ENCODE measurements around the gene KCND3.

The KCND3 gene

DNA sequence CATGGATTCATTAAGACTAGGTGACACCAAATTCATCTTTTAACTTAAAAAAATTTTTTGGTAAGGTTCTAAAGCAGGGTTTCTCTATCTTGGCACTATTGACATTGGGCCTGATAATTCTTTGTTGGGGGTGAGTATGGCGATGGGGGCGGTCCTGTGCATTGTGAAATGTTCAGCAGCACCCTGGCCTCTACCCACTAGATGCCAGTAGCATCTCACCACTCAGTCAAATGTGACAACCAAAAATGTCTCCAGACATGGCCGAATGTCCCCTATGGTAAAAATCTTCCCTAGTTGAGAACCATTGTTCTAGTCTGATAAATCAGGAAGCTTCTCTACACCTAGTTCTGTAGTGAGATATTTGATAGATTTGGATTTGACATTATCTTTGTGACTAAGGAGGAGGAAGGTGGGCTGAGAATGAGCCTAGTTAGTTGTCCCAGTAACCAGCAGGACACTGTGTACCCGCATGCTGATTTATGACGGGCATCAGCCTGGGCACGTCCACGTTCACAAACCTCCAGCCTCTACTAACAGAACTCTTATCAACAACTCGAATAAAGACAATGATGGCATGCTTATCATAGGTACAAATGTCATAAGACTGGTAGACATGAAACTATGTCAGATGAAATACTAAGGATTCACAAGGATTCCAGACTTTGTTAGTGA, 104.6 kb downstream of the KCND3 start:
- no peak overlapping the region for H3K4me3 ChIP-seq (ENCODE audit: severe bottlenecking)
- TF ChIP-seq, protein P1, sequence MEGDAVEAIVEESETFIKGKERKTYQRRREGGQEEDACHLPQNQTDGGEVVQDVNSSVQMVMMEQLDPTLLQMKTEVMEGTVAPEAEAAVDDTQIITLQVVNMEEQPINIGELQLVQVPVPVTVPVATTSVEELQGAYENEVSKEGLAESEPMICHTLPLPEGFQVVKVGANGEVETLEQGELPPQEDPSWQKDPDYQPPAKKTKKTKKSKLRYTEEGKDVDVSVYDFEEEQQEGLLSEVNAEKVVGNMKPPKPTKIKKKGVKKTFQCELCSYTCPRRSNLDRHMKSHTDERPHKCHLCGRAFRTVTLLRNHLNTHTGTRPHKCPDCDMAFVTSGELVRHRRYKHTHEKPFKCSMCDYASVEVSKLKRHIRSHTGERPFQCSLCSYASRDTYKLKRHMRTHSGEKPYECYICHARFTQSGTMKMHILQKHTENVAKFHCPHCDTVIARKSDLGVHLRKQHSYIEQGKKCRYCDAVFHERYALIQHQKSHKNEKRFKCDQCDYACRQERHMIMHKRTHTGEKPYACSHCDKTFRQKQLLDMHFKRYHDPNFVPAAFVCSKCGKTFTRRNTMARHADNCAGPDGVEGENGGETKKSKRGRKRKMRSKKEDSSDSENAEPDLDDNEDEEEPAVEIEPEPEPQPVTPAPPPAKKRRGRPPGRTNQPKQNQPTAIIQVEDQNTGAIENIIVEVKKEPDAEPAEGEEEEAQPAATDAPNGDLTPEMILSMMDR (IDR thresholded peaks at IDR 0.05; ENCODE audit: poor library complexity, severe bottlenecking), result no peak
- H3K4me1 ChIP-seq (ENCODE audit: insufficient read depth, poor library complexity, severe bottlenecking), result no peaks in the 10 kb centered on the region
- DNase-seq (ENCODE audit: low spot score), result no peak
- ATAC-seq (ENCODE audit: low read depth), result no peak
- no peak overlapping the region for H3K27ac ChIP-seq (ENCODE audit: poor library complexity, severe bottlenecking)
- peaks cover 11% of the 10 kb centered on the region for H3K27me3 ChIP-seq (ENCODE audit: insufficient read depth, poor library complexity, severe bottlenecking)
- H3K36me3 ChIP-seq (ENCODE audit: low read depth), result no peaks in the 10 kb centered on the region
- no peaks in the 10 kb centered on the region for H3K9me3 ChIP-seq (ENCODE audit: severe bottlenecking)

DNA sequence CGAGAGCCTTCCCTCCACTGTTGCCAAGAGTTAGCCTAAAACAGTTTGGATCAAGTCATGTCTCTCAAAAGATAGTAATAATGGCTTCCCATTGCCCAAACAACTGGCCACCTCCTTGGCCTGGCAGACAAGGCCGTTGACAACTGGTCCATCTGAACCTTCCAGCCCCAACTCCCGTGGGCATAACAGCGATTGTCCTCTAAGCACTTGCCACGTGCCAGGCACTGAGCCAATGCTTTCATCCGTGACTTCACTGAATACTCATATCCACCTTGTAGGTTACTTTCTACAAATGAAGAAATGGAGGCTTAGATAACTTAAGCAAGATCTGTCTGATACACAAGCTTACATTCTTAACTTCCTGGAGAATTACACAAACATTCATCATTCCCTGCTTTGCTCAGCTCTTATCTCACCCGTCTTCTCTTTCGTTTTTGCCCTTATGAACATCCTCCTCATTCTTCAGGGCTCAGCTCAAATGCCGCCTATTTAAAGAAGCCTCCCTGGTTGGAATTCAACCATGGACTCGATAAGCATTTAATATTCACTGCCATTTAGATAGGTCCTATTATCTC, 106.4 kb downstream of the KCND3 start:
- peaks cover 11% of the 10 kb centered on the region for H3K27me3 ChIP-seq (ENCODE audit: insufficient read depth, poor library complexity, severe bottlenecking)
- no peak overlapping the region for H3K27ac ChIP-seq (ENCODE audit: poor library complexity, severe bottlenecking)
- H3K4me1 ChIP-seq (ENCODE audit: insufficient read depth, poor library complexity, severe bottlenecking), result no peaks in the 10 kb centered on the region
- TF ChIP-seq, protein P1 (IDR thresholded peaks at IDR 0.05; ENCODE audit: poor library complexity, severe bottlenecking), result no peak
- no peak for ATAC-seq (ENCODE audit: low read depth)
- no peak overlapping the region for H3K4me3 ChIP-seq (ENCODE audit: severe bottlenecking)
- H3K36me3 ChIP-seq (ENCODE audit: low read depth), result no peaks in the 10 kb centered on the region
- DNase-seq (ENCODE audit: low spot score), result no peak
- no peaks in the 10 kb centered on the region for H3K9me3 ChIP-seq (ENCODE audit: severe bottlenecking)

DNA sequence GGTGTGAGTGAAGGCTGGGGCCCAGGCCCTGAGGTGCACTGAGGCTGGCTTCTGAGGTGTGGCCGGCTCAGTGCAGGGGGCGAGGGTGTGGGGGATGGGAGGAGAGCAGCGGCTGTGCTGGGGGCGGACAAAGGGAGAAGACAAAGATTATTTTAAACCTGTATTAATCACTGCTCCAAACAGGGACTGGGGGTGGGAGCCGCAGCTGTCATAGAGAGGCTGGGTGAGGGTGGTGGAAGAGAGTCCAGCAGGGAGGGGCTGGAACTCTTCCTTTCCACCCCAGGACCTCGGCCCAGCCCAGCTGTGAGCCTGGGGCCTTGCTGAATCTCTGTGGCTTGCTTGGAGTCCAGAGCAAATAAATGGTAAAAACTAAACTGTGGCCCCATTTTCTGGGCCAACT, 106.9 kb downstream of the KCND3 start:
- H3K27ac ChIP-seq (ENCODE audit: poor library complexity, severe bottlenecking), result no peak overlapping the region
- H3K4me3 ChIP-seq (ENCODE audit: severe bottlenecking), result no peak overlapping the region
- H3K27me3 ChIP-seq (ENCODE audit: insufficient read depth, poor library complexity, severe bottlenecking), result peaks cover 11% of the 10 kb centered on the region
- H3K4me1 ChIP-seq (ENCODE audit: insufficient read depth, poor library complexity, severe bottlenecking), result no peaks in the 10 kb centered on the region
- TF ChIP-seq, protein P1 (IDR thresholded peaks at IDR 0.05; ENCODE audit: poor library complexity, severe bottlenecking), result no peak
- ATAC-seq (ENCODE audit: low read depth) (no peak), DNase-seq (ENCODE audit: low spot score) (no peak)
- H3K36me3 ChIP-seq (ENCODE audit: low read depth), result no peaks in the 10 kb centered on the region
- H3K9me3 ChIP-seq (ENCODE audit: severe bottlenecking), result no peaks in the 10 kb centered on the region

DNA sequence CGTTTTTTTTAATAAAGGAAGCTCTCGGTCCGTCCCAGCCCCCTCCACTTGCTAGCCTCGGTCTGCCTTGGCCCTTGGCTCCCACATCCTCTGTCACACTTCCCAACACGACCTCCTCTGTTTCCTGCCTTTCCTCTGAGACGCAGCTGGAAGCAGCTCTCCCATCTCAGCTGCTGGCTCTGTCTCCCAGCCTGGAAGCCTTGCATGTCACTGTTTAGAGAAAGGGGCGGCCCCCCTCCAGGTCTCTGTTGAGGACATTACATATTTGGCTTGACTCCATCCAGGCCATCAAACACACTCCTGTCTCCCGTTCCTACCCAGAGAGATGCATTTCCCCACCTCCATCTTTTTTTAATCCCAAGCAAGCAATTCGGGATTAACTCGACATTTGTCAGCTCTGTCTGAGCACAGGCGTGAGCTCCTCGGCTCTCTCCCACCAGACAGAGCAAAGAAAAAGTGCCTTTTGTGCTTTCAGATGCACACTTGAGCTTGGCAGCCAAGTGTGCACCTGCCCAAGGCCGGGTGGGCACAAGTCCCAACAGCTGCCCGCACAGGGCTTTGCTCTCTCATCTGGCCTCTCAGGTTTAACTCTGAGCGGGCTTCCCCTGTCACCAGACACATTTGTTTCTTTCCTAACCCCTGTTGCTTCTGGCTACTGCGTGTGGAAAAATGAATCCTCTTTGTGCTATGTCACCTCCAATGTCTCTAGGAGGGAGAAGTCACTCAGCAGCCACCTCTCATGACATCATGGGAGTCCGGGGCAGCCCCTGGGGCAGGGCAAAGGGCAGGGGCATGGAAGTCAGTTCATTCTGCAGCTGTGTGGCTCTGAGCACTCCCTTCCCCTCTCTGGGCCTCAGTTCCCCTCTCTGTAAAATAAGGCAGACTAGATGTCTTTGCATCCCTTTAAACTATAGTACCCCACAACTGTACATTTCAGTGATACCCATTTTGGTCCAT, 108.3 kb downstream of the KCND3 start:
- no peak for DNase-seq (ENCODE audit: low spot score)
- no peaks in the 10 kb centered on the region for H3K36me3 ChIP-seq (ENCODE audit: low read depth)
- H3K27ac ChIP-seq (ENCODE audit: poor library complexity, severe bottlenecking), result no peak overlapping the region
- no peaks in the 10 kb centered on the region for H3K4me1 ChIP-seq (ENCODE audit: insufficient read depth, poor library complexity, severe bottlenecking)
- no peak overlapping the region for H3K4me3 ChIP-seq (ENCODE audit: severe bottlenecking)
- no peak for ATAC-seq (ENCODE audit: low read depth)
- no peaks in the 10 kb centered on the region for H3K9me3 ChIP-seq (ENCODE audit: severe bottlenecking)
- TF ChIP-seq, protein P1 (IDR thresholded peaks at IDR 0.05; ENCODE audit: poor library complexity, severe bottlenecking), result no peak
- H3K27me3 ChIP-seq (ENCODE audit: insufficient read depth, poor library complexity, severe bottlenecking), result peaks cover 11% of the 10 kb centered on the region
